GM23248 (cell line): ENCODE data around the gene RYR3. TPM values are rescaled to one million over a fixed set of nuclear protein-coding genes. Genes with fewer than 3 reads are reported as not detected.

Experiments used
- DNase-seq: peaks from one replicate; pipeline ENCODE4 v3.0.0-alpha.2; 2015
- H2AFZ ChIP-seq: fragments of 200-600 bp; sonication (generic); 2 replicates; pipeline ENCODE4 v1.6.1; 2016; ENCODE audit warnings: antibody characterized with exemption
- H3F3A ChIP-seq: fragments of 200-600 bp; sonication (generic); 2 replicates; pipeline ENCODE4 v1.6.1; 2016; ENCODE audit warnings: mild to moderate bottlenecking, antibody characterized with exemption, mixed run types; ENCODE audit not compliant: insufficient read depth
- H3K27ac ChIP-seq: fragments of 200-600 bp; sonication (generic); 2 replicates; pipeline ENCODE4 v1.5.1; 2016; ENCODE audit warnings: mild to moderate bottlenecking
- H3K27me3 ChIP-seq: fragments of 200-600 bp; sonication (generic); replicated peaks from 2 replicates; pipeline ENCODE4 v1.6.1; 2016; ENCODE audit warnings: mild to moderate bottlenecking; ENCODE audit not compliant: insufficient read depth
- H3K36me3 ChIP-seq: fragments of 200-600 bp; sonication (generic); 2 replicates; pipeline ENCODE4 v1.6.1; 2016; ENCODE audit warnings: low read depth, mild to moderate bottlenecking
- H3K4me1 ChIP-seq: fragments of 200-600 bp; sonication (generic); 2 replicates; pipeline ENCODE4 v1.6.1; 2016; ENCODE audit warnings: mild to moderate bottlenecking; ENCODE audit not compliant: insufficient read depth
- H3K4me2 ChIP-seq: fragments of 200-600 bp; sonication (generic); one replicate; pipeline ENCODE4 v1.6.1; 2016; ENCODE audit warnings: mild to moderate bottlenecking; ENCODE audit not compliant: unreplicated experiment
- H3K4me3 ChIP-seq: fragments of 200-600 bp; sonication (generic); 2 replicates; pipeline ENCODE4 v1.5.1; 2016; ENCODE audit warnings: mild to moderate bottlenecking
- H3K79me2 ChIP-seq: fragments of 200-600 bp; sonication (generic); 2 replicates; pipeline ENCODE4 v1.6.1; 2016; ENCODE audit warnings: mild to moderate bottlenecking; ENCODE audit not compliant: insufficient read depth
- H3K9ac ChIP-seq: fragments of 200-600 bp; sonication (generic); 2 replicates; pipeline ENCODE4 v1.6.1; 2016; ENCODE audit warnings: mild to moderate bottlenecking
- H3K9me2 ChIP-seq: fragments of 200-600 bp; sonication (generic); 2 replicates; pipeline ENCODE4 v1.6.1; 2016; ENCODE audit warnings: mixed run types, mild to moderate bottlenecking, moderate library complexity; ENCODE audit not compliant: insufficient read depth
- H3K9me3 ChIP-seq: fragments of 200-600 bp; sonication (generic); one replicate; pipeline ENCODE4 v1.6.1; 2017; ENCODE audit warnings: low read depth
- H4K20me1 ChIP-seq: fragments of 200-600 bp; sonication (generic); 2 replicates; pipeline ENCODE4 v1.6.0; 2016; ENCODE audit not compliant: insufficient read depth
- EZH2 ChIP-seq: fragments of 200-600 bp; sonication (generic); IDR thresholded peaks from 2 replicates; pipeline ENCODE4 v1.6.1; 2018; ENCODE audit warnings: antibody characterized with exemption, mild to moderate bottlenecking; ENCODE audit not compliant: insufficient read depth, poor library complexity, severe bottlenecking
- EZH2phosphoT487 ChIP-seq: fragments of 200-600 bp; sonication (generic); IDR thresholded peaks from 2 replicates; pipeline ENCODE4 v1.6.1; 2018; ENCODE audit warnings: antibody characterized with exemption, moderate library complexity, mild to moderate bottlenecking, low read depth; ENCODE audit not compliant: insufficient read depth
- WGBS, 2 experiments: methylation state at CpG; one replicate each; pipeline ENCODE4 v1.1.6; 2015 to 2017; ENCODE audit warnings: low lambda C conversion rate in 2 of 2, low coverage in 1 of 2; ENCODE audit errors: missing lambda C conversion rate in 2 of 2; 5-methylcytosine and 5-hydroxymethylcytosine counted together
- in situ Hi-C: fragments of 300-500 bp; cut with MboI; formaldehyde crosslinking; loops from 2 replicates; pipeline ENCODE4 v1.15.0; 2020
- polyA plus RNA-seq: library from polyadenylated mRNA; unstranded; fragments of >200 nt; fragmentation: Nextera tagmentation; extraction: Ambion mirVana; gene quantifications from 2 replicates; pipeline ENCODE4 v1.2.1, GENCODE V29; 2016
- total RNA-seq: library from RNA; depleted of rRNA; stranded (reverse); fragments of >200 nt; shearing (Covaris generic); gene quantifications from 2 replicates; pipeline ENCODE4 v1.2.3, GENCODE V29; 2014

The RYR3 gene
- total and polyA plus RNA-seq, 2 experiments from 2014 or later: 0.26 TPM; not detected in 1

- Histone ChIP-seq H3K9me3 (no peaks in the 10 kb centered on the region), H3K9me2 (no peaks in the 10 kb centered on the region), H3K27me3 (0 out of 2 replicates have a peak, but pooled peaks cover 3% of the 10 kb centered on the region), H3F3A (no peaks in the 10 kb centered on the region), H4K20me1 (no peaks in the 10 kb centered on the region), H3K4me3 (no peak overlapping the region), H2AFZ (no peak overlapping the region), H3K9ac (no peak overlapping the region), H3K4me1 (no peaks in the 10 kb centered on the region), H3K79me2 (no peaks in the 10 kb centered on the region), H3K4me2 (no peak overlapping the region), H3K36me3 (no peaks in the 10 kb centered on the region), H3K27ac (no peak overlapping the region)
- TF ChIP-seq EZH2phosphoT487 (no peak), EZH2 (no peak)
- WGBS, 2 experiments: 29 to 44% methylated on average over 1 of the region's 1 CpG
- DNase-seq: no peak
- in situ Hi-C loops: no loop called here
Measured at GRCh38 chr15:33354411-33354810, 43.6 kb downstream of the RYR3 start.

GRCh38 chr15:33357845-33358244, 47.1 kb downstream of the RYR3 start:
- Histone ChIP-seq H3K79me2 (no peaks in the 10 kb centered on the region), H3K36me3 (no peaks in the 10 kb centered on the region), H3K27ac (no peak overlapping the region), H3K27me3 (peaks cover under 1% of the 10 kb centered on the region; the same call in 1 of the 2 replicates), H2AFZ (no peak overlapping the region), H3K4me3 (no peak overlapping the region), H3K4me2 (no peak overlapping the region), H3K4me1 (no peaks in the 10 kb centered on the region), H3K9ac (no peak overlapping the region), H4K20me1 (no peaks in the 10 kb centered on the region), H3K9me3 (no peaks in the 10 kb centered on the region), H3K9me2 (no peaks in the 10 kb centered on the region), H3F3A (no peaks in the 10 kb centered on the region)
- 4 to 18% methylated on average over 4 of the region's 4 CpGs for WGBS, 2 experiments
- DNase-seq: no peak
- no peak for TF ChIP-seq EZH2phosphoT487
- no peak for TF ChIP-seq EZH2
- in situ Hi-C loops: no loop called here

GRCh38 chr15:33358306-33358705, 47.5 kb downstream of the RYR3 start:
- Histone ChIP-seq H3K4me2 (no peak overlapping the region), H3K27me3 (peaks cover 5% of the 10 kb centered on the region; the same call in 1 of the 2 replicates), H2AFZ (no peak overlapping the region), H3K79me2 (no peaks in the 10 kb centered on the region), H3K4me1 (no peaks in the 10 kb centered on the region), H3F3A (no peaks in the 10 kb centered on the region), H3K27ac (no peak overlapping the region), H4K20me1 (no peaks in the 10 kb centered on the region), H3K9ac (no peak overlapping the region), H3K4me3 (no peak overlapping the region), H3K9me2 (no peaks in the 10 kb centered on the region), H3K9me3 (no peaks in the 10 kb centered on the region), H3K36me3 (no peaks in the 10 kb centered on the region)
- no peak for DNase-seq
- TF ChIP-seq EZH2phosphoT487 (no peak), EZH2 (no peak)
- in situ Hi-C loops: no loop called here
- 11 to 24% methylated on average over 2 of the region's 2 CpGs for WGBS, 2 experiments

GRCh38 chr15:33360886-33361285, 50.1 kb downstream of the RYR3 start:
- Histone ChIP-seq H3K27me3 (peaks cover 18% of the 10 kb centered on the region), H3K4me3 (no peak overlapping the region), H3K36me3 (no peaks in the 10 kb centered on the region), H3K9ac (no peak overlapping the region), H2AFZ (no peak overlapping the region), H3K27ac (no peak overlapping the region), H3K79me2 (no peaks in the 10 kb centered on the region), H3F3A (no peaks in the 10 kb centered on the region), H3K9me2 (no peaks in the 10 kb centered on the region), H4K20me1 (no peaks in the 10 kb centered on the region), H3K4me2 (no peak overlapping the region), H3K4me1 (no peaks in the 10 kb centered on the region), H3K9me3 (no peaks in the 10 kb centered on the region)
- in situ Hi-C loops: no loop called here
- TF ChIP-seq EZH2phosphoT487: no peak
- TF ChIP-seq EZH2: no peak
- DNase-seq: no peak
- WGBS, 2 experiments: 0 to 12% methylated on average over 1 of the region's 1 CpG

GRCh38 chr15:33369941-33370622, 59.3 kb downstream of the RYR3 start:
- H3K4me3 ChIP-seq: no peak overlapping the region
- TF ChIP-seq EZH2 (no peak), EZH2phosphoT487 (no peak)
- H3K27me3 ChIP-seq: peaks cover 10% of the 10 kb centered on the region; the same call in 1 of the 2 replicates
- H3K9ac ChIP-seq: no peak overlapping the region
- H3K9me2 ChIP-seq: no peaks in the 10 kb centered on the region
- in situ Hi-C loops: no loop called here
- no peak overlapping the region for H2AFZ ChIP-seq
- 8 to 13% methylated on average over 3 of the region's 3 CpGs for WGBS, 2 experiments
- H3K27ac ChIP-seq: no peak overlapping the region
- no peaks in the 10 kb centered on the region for H4K20me1 ChIP-seq
- H3K79me2 ChIP-seq: no peaks in the 10 kb centered on the region
- no peaks in the 10 kb centered on the region for H3K4me1 ChIP-seq
- H3K9me3 ChIP-seq: no peaks in the 10 kb centered on the region
- no peak overlapping the region for H3K4me2 ChIP-seq
- no peaks in the 10 kb centered on the region for H3K36me3 ChIP-seq
- H3F3A ChIP-seq: no peaks in the 10 kb centered on the region
- no peak for DNase-seq
